Activated gamma-delta T cell (primary cell): ENCODE data around the gene PTPN14.
"Not testable (repeated sequence)": the region's sequence is repeated elsewhere in the genome, so short reads cannot be mapped to it uniquely, and the experiment has no call there.

Experiments
- DNase-seq: peaks from one replicate; lab custom pipeline; 2025; lab: John Stamatoyannopoulos, UW

PTPN14 gene

DNA sequence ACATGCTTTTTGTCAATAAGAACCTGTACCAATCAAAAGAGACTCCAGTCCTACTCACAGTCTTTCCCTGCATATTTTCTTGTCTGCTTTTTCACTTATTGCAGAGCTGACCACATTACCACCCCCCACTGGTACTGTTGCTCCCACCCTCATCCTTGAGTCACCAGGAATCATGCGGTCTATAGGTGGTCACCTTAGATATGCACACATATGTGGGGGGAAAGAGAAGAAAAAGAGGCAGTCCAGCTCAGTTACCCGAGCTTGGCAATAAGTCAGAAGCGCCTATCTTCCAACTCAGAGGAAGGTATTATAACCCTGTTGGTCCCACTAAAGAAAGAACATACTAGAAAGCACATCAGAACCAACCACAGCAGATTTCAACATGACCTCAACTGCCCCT lies 151.3 kb downstream of the PTPN14 start:
- DNase-seq = no peak

DNA sequence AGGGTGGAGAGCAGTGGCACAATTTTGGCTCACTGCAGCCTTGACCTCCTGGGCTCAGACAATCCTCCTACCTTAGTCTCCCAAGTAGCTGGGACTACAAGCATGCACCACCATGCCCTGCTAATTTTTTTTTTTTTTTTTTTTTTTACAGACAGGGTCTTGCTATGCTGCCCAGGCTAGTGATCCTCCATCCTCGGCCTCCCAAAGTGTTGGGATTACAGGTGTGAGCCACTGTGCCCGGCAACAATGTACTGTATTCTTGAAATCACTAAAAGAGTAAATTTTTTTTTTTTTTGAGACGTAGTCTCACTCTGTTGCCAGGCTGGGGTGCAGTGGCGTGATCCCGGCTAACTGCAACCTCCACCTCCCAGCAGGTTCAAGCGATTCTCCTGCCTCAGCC lies 152.9 kb downstream of the PTPN14 start:
- DNase-seq = no peak

GRCh38 chr1:214397497-214397896 lies 153.9 kb downstream of the PTPN14 start:
- no peak for DNase-seq

- DNase-seq = no peak
Observed at GRCh38 chr1:214396330-214396729, 155.1 kb downstream of the PTPN14 start.

- not testable (repeated sequence) for DNase-seq
Observed at GRCh38 chr1:214394569-214394968, 156.8 kb downstream of the PTPN14 start.

DNA sequence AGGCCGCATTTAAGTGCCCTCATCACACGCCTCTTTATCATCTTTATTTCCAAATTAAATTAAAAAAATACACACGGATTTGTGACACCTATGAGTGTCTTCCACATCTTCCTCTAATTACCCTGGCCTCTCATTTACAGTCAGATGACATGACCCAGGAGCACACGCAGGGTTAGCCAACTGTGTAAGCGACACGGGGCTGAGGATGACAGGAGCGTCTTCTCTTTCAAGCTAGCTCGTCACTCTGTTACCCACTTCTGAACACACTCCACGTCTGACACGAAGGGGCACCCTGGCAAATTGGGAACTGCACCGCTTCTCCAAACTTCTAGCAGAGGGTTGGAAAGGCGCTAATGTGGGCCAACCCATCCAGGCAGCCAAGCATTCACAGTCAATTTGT lies 158.3 kb downstream of the PTPN14 start:
- no peak for DNase-seq

DNA sequence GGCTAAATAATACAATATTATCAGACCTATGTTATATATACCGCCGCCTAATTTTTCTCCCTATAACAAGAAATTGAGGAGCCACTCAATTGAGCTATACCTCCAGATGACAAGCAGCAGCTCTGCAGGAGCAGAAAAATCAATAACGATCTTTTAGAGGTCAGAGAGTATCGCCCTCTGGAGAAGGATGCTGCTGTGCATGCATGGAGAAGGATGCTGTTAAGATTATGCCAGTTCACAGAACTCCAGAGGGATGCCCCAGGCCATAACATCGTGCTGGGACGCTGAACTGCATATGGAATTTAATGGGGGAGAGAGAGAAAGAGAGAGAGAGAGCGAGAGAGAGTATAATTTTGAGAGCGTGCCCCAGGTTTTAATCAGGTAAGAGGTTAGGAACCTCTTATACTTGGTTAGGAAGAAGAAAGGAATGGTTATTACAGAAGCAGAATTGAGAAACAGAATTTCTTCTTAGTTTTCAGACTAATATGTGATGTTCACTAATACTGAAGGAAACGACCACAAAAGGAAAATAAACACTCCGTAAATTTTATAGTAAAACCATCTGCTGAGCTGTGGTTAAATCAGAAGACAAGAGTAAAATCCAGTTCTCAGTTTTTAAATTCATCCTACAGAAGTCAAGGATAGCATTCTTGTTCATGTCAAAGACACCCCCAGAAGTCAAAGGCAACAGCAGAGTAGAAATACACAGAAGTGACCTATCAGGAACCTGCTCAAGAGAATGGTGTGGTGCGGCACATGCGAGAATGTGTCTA lies 159.3 kb downstream of the PTPN14 start:
- no peak for DNase-seq

DNA sequence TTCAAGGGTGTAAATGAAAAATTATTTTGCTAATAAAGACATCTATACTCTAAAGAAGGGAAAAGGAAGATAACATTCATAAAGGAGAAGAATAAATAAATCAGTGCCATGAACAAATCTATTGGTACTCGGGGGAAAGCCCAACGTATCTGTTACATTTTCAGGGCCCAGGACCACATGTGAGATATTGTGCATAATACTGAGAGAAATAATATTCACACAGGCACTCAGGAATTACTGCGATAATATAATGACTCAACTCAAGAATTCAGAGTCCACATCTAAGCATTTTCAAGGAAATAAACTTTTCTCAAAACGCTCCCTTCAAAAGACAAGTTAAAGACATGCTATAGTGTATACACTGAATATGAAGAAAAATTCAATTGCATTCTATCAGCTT lies 161.7 kb downstream of the PTPN14 start:
- no peak for DNase-seq

DNA sequence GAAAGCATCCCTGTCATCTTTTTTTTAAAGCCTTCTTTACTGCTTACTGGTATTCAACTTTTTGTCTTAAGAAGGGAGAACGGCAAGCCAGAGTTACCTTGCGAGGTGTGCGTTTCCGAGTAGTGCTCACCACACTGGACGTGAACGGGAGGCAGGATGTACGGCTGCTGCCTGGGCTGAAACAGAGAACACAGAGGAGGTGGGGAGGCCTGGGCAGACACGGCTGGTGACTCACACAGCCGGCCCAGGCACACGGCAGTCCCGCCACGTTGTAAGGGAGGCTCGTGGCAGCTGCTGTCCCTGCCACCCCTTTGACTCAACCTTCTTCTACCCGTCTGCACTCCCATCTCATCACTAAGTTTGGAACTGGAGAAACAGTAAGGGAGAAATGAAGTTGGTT lies 164.7 kb downstream of the PTPN14 start:
- no peak for DNase-seq

GRCh38 chr1:214386333-214386732 lies 165.1 kb downstream of the PTPN14 start:
- DNase-seq = no peak

- no peak for DNase-seq
Observed at GRCh38 chr1:214385428-214385827, 166.0 kb downstream of the PTPN14 start.

GRCh38 chr1:214384373-214385079 lies 166.9 kb downstream of the PTPN14 start:
- DNase-seq = no peak

DNA sequence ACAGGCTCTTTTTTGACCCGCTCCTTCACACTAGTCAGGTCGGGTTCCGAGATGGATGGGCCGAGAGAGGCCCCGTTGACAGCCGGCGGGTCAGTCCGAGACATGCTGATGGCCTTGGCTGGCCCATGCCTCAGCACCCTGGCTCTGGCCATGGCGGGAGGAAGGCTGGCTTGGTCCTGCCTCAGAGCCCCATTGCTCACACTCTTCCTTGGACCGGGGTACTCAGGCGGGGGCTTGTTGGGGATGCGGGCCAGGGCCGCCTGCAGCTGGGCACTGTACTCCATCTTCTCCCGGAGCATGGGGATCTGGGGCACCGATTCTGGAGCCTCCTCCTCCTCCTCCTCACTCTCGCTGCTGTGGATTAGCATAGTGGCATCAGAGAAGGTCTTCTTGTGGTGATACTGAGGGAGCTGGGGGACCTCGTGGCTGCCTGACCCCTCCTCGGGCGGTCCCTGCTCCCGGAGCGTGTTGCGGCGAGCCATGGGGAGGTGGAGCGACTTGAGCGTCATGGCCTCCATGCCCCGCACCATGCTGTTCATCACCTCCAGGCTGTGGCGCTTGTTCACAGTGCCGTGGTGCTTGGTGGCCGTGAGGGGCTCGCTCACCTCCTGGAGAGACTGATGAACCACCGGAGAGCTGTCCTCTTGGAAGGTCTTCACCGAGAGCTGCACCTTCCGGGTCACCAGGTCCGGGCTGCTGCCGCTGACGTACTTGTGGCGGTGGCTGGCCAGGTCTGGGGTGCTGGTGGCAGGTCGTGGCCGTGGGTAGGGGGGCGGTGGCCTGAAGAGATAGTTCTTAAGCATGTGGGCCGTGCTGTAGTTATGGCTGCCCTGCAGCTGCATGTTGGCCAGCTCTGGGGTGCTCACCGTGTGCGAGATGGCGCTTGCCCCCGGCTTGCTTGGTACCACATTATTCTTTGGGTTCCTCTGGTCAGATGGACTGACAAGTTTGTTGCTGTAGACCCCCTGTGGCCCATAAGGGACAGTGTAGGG lies 167.7 kb downstream of the PTPN14 start:
- no peak for DNase-seq

- DNase-seq = no peak
Observed at GRCh38 chr1:214380986-214381695, 170.3 kb downstream of the PTPN14 start.

- DNase-seq = no peak
Observed at GRCh38 chr1:214380396-214380795, 171.0 kb downstream of the PTPN14 start.

GRCh38 chr1:214379236-214379970 lies 172.0 kb downstream of the PTPN14 start:
- DNase-seq = no peak

DNA sequence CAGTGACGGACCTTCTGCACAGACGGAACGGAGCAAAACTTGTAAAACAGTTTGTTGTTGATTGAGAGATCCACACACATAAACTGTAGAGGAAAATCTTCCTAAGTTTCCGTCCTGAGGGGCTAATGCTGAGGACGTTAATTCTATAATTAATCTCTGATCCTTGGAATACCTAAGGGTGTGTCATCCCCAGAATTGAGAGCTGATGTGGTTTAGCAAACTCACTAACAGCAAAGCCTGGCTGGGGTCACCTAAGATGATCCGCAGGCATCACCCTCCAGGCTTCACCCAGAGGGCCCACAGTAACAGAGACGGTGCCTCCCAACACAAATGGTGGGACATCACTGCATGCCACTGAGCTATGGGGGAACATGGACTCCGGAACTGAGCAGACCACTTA lies 172.9 kb downstream of the PTPN14 start:
- DNase-seq = no peak

DNA sequence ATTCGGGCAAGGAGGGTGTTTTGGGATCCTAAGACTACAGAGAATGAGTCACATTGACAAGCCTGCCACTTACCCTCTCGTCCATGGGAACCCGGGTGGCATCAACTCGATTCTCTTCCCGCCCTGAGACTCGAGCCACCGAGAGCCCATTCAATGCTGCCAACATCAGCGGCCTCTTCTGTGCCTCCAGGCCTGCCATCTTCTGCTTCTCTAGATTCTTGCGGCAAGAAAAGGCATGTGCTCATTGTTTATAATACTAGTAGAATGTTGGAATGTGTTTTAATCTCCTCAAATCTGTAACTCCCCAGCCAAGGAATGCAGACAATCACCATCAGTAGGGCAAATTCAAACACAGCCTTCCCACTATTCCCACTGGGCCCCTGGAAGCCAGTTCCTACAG lies 173.5 kb downstream of the PTPN14 start:
- DNase-seq = no peak

DNA sequence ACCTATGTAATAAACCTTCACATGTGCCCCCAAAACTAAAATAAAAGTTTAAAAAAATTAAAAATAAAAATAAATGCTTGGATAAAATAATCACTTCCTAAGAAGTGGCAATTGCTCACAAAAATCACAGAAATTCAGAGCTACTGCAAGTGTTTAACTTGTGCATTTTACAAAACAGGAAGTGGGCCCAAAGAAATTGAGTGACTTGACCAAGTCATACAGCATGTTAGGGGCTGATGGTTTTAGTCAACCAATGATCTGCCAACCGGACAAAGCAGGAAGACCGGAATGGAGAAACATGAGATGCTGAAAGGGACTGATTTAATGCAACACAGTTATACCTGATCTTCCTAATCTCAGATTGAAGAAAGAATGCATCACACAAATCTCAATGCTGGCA lies 173.9 kb downstream of the PTPN14 start:
- DNase-seq = no peak

DNA sequence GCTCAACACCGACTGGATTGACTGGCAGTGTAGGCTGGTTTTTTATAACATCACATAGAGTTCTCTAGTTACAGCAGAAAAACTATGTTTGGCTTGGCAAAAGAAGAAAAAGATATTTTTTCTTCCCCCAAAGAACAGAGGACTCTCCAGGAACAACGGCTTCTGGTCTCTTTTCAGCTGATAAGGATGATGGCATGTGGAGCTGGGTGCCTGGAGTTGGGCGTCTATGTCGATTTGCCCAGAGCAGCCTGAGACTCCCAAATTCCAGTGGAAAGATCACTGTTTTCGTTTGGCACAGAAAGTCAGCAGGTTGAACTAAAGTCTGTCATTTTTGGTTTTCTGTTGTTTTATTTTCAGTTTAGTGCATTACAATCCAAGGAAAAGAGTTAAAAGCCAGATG lies 179.3 kb downstream of the PTPN14 start:
- no peak for DNase-seq

DNA sequence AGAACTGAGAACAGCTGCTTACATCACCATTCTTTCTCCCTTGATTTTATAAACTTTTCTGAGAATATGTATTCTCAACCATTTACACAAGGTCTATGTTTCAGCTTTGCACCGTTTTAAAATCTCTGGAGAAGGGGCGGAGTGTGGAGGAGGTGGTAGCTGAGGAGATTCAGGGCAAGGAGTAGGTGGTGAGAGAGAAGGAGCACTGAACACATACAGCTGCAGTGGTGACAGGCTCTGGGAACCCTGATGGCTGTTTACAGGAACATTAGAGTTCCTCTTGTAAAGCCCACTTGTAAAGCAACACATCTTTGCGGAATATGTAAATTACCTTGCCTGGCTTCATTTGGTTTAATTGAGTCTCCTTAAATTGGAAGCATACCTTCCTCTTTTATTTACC lies 180.8 kb downstream of the PTPN14 start:
- no peak for DNase-seq
